Effector CD8-positive, alpha-beta T cell (primary cell): ENCODE results near the gene PGBD5.

ENCODE experiments used
- DNase-seq: peaks from one replicate; lab custom pipeline; 2025; lab: John Stamatoyannopoulos, UW

Gene PGBD5

GRCh38 chr1:230396966-230397365, 29.2 kb downstream of the PGBD5 start:
- DNase-seq: no peak

DNA sequence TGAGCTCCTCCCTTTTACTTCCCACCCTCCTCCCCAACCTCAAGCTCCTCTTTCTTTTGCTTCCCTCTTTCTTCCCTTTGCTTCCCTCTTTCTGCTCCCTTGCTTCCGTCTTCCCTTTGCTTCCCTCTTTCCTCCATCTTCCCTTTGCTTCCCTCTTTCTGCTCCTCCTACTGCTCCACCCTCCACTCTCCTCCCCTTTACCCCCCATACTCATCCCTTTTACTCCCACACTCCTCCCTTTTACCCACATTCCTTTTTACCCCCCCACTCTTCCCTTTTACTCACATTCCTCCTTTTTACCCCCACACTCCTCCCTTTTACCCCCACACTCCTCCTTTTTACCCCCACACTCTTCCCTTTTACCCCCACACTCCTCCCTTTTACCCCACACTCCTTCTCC, 30.2 kb downstream of the PGBD5 start:
- DNase-seq: no peak

- DNase-seq: no peak
Observed at GRCh38 chr1:230394741-230395140, 31.4 kb downstream of the PGBD5 start.

DNA sequence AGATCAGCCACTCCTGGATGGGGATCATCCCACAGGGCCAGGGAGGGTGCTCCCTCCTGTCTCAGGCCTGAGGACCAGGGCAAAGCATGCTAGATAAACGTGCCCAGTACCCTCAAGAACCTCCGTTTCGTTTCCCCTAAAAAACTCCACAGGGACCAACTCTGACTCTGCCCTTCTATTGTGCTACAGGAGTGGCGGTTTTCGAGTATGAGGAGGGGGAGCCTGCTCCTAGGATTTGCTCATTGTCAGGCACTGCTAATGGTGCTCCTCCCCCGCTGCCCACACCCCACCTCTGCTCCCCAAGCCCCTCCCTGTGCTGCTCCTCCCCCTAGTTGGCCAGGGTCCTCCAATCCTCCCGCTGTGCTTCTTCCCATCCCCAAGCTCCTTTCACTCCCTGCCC, 32.0 kb downstream of the PGBD5 start:
- no peak for DNase-seq

DNA sequence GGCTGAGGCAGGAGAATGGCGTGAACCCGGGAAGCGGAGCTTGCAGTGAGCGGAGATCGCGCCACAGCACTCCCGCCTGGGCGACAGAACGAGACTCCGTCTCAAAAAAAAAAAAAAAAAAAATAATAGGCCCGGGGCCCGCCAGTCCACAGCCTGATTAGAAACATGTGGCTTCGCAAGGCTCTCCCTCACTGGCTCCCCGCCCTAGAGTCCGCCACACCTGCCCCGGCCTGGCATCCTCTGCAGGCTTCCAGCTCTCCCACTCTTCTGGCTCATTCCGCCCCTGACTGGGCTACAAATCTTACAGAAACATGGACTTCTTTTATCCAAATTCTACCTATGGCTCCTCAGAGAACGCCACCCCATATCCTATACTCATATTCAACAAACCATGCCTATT, 32.4 kb downstream of the PGBD5 start:
- DNase-seq: no peak

GRCh38 chr1:230392920-230393521, 33.1 kb downstream of the PGBD5 start:
- no peak for DNase-seq

GRCh38 chr1:230392536-230392909, 33.6 kb downstream of the PGBD5 start:
- DNase-seq: no peak

DNA sequence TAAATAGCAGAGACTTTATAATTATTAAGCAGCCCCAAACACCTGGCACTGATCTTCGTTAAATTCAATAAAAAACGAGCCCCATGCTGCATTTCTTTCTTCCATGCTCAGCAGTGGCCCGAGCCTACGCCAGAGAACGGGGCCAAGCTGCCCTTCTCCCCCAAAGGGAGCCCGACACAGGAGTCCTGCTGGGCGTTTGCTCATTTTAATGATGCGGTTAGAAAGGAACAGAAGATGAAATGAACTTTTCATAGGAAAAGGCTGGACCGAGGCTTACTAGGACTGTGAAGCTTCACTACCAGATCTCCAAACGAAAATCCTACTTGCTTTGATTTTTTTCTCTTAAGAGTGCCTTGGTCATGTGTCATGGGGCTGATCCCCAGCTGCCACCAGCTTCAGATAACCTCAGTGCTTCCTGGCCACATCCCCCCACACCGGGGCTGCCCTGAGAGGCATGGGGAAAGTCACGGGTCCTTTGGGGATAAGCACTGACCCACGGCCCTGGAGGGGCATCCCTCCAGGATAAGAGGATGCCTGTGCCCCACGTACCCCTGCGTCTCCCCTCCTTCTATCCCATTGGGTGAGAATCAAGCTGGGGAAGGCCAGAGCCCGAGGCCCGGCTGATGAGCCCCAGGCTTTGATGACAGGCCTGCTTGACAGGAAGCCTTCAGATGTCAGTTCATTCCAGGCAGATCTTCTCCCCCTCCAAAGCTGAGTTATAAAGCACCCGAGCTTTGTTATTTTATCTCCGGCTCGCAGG, 34.2 kb downstream of the PGBD5 start:
- DNase-seq: no peak

DNA sequence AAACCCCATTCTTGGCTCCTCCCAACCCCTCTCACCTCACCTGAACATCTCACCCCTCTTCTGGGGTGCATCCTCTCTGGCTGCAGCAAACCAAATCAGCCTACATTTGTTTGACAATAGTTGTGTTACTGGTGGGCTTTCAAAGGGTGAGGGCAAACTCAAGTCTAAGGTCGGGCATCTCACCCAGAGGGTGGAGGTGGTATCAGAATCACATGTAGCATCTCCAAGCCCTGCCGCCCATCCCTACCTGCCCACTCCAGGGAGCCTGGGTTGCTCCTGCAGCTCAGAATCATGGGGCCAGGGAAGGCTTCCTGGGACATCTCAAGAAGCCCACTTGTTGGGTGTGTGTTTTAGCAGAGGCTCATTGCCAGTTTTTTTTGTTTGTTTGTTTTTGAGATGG, 35.8 kb downstream of the PGBD5 start:
- DNase-seq: no peak

DNA sequence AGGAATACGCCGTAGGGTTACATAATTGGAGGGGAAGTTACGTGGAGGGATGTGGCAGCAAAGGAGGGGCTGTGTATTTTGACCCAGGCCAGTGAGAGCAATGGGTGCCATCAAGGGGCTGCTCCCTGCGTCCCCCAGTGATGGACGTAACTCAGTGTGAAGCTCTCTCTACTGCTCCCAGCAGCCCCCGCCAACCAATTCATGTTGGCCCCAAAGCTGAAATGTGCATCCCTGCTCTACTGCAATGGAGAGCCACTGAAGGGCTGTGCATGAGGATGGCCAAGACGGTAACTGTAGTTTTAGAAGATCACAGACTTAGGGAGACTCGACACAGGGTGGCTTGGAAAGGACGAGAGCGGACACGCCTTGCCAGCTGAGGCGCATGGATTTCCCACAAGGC, 38.3 kb downstream of the PGBD5 start:
- DNase-seq: no peak

DNA sequence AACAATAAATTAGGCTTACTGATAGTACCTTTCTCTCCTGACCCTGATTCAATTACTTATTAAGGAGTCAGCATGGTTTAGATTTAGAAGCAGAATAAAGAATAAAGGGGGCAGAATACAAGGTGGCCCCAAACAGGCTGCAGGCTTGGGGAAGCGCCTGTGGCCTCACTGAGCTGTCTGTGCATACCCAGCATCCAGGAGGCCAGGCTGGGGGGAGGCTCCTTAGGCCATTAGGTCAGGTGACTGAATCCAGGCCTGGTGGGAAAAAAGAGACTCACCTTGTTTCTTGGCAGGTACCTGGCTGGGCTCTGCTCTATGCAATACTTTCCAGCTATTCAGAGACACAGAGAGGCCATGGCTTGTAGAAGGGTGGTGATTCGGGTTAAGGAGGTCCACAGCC, 38.8 kb downstream of the PGBD5 start:
- DNase-seq: no peak

- DNase-seq: no peak
Observed at GRCh38 chr1:230386637-230387262, 39.4 kb downstream of the PGBD5 start.

- DNase-seq: no peak
Observed at GRCh38 chr1:230385930-230386329, 40.2 kb downstream of the PGBD5 start.

DNA sequence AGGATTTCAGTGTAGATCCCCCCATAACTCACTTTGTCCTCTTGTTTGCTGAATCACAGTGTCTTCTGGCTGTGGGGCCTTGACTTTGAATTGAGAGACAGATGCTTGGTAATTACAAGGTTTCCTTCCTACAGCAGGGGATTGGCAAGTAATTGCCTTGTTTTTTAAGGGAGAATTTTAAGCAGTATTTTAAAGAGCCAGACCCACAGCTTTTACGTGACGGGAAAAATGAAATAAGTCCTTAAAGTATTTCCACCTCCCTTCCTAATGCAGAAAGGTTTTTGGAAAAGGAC, 41.0 kb downstream of the PGBD5 start:
- no peak for DNase-seq

DNA sequence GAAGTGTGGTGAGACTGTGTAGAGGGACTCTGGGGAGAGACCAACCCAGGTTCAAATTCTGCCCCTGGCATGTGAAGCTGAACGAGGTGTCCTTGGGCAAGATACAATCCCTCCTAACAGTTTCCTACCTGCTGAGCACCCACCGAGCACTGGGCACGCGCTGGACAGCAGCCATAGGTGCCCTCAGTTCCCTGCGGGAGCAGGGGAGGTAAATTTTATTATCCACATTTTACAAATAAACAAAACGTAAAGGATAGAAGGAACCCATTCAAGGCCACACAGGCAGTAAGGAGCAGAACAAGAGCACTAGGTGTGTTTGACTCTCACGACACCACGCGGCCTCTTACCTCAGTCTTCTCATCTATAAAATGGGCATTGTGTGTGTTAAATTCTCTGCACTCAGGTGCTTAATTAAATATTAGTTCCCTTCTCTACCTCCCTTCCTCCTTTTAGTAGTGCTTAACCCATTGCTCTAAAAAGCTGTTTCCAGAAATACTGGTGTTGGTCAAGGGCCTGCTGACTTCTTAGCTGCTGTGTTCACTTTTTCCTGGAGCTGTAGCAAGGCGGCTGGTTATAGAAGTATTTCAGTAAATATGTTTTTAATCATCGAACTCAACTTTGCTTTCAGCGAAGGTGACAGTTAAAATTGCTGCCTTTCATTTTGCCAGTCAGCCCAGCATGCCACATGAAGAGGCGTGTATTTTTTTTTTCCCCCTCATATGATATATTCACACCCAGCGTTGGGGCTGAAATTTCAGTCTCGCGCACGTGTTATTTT, 41.6 kb downstream of the PGBD5 start:
- no peak for DNase-seq

- DNase-seq: no peak
Observed at GRCh38 chr1:230383425-230383824, 42.7 kb downstream of the PGBD5 start.

DNA sequence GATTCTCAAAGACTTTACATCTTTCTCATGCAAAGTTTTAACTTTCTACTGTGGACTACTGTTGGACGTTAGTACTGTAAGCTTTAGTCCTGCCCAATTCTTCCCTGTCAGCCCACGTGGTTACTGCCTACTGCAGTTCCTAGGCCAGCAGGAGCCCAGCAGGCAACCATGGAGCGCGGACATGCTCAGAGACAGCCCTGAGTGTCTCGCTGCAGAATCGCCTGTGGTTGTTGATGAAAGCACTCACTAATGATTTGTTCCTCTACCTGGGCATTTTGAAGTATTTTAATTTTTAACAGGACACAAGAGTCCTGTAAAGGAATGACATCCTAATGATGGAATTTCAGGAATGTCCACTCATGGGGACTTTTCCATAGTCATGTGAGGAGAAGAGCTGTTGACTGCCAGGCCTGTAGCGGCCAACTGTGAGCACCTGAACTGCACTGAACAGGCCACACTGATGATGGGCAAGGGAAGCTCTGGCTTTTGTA, 44.1 kb downstream of the PGBD5 start:
- DNase-seq: no peak

DNA sequence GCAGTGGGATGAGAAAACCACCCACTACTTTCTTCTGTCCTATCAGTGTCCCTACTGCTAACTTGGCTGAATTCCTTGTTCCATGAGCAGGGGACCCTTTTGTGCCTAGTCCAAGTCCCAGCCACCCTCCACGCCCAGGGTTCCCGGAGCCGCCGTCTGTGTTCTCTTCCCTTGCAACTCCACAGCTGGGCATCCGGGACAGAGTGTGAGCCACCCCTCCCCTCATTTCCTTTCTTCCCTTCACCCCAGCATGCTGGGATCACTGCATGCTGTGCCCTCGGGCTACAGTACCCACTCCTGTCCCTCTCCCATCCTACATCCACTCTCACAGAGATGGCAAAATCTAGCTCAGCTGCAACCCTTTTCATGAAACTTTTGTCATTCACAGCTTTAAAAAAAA, 44.5 kb downstream of the PGBD5 start:
- no peak for DNase-seq

- no peak for DNase-seq
Observed at GRCh38 chr1:230381049-230381467, 45.1 kb downstream of the PGBD5 start.

DNA sequence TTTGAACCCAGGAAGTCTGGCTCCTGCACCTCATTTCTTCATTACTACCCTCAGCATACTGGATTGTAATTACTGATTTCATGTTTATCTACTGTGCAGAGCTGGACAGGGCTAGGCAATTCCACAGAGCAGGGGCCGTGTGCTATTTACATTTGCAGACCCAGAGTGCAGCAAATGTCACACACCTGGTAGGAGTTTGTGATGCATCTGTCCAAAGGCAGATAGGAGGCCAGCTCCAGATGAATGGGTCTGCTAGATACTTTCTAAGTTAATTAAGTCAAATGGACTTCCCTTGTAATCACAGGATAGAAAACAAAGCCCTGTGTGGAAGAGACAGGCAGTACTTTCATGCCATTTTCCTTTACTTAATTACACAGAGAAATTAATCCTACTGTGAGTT, 46.2 kb downstream of the PGBD5 start:
- no peak for DNase-seq

GRCh38 chr1:230379462-230379861, 46.7 kb downstream of the PGBD5 start:
- DNase-seq: no peak

- DNase-seq: no peak
Observed at GRCh38 chr1:230377851-230378250, 48.3 kb downstream of the PGBD5 start.

GRCh38 chr1:230377324-230377723, 48.8 kb downstream of the PGBD5 start:
- no peak for DNase-seq
